SJSA1 (cell line): ENCODE data around the gene ZNF267. TPM values are rescaled to one million over a fixed set of nuclear protein-coding genes. Genes with fewer than 3 reads are reported as not detected.
"Not testable (repeated sequence)": the region's sequence is repeated elsewhere in the genome, so short reads cannot be mapped to it uniquely, and the experiment has no call there.

ENCODE experiments used
- DNase-seq, 2 experiments: peaks; one replicate each; pipeline ENCODE4 v3.0.0-alpha.2; 2015 to 2020; ENCODE audit warnings: low spot score in 2 of 2, low read depth in 1 of 2
- H3K27ac ChIP-seq: fragments of 250-450 bp; sonication (Bioruptor Pico); 2 replicates; pipeline ENCODE4 v1.5.1; 2020; ENCODE audit warnings: mild to moderate bottlenecking, moderate library complexity
- H3K27me3 ChIP-seq: fragments of 250-450 bp; sonication (Bioruptor Pico); replicated peaks from 2 replicates; pipeline ENCODE4 v1.5.1; 2020; ENCODE audit warnings: mild to moderate bottlenecking, moderate library complexity
- H3K36me3 ChIP-seq: fragments of 250-450 bp; sonication (Bioruptor Pico); 2 replicates; pipeline ENCODE4 v1.5.1; 2020; ENCODE audit warnings: mild to moderate bottlenecking
- H3K4me1 ChIP-seq: fragments of 250-450 bp; sonication (Bioruptor Pico); replicated peaks from 2 replicates; pipeline ENCODE4 v1.6.1; 2021; ENCODE audit warnings: mild to moderate bottlenecking
- H3K4me3 ChIP-seq: fragments of 250-450 bp; sonication (Bioruptor Pico); 2 replicates; pipeline ENCODE4 v1.5.1; 2020; ENCODE audit warnings: mild to moderate bottlenecking
- H3K9me3 ChIP-seq: fragments of 250-450 bp; sonication (Bioruptor Pico); replicated peaks from 2 replicates; pipeline ENCODE4 v1.5.1; 2020; ENCODE audit warnings: mild to moderate bottlenecking
- total RNA-seq: library from RNA; depleted of rRNA; stranded (reverse); fragments of >200 nt; shearing (Covaris generic); gene quantifications from 2 replicates; pipeline ENCODE4 v1.2.3, GENCODE V29; 2014

The ZNF267 gene
- total RNA-seq, 1 experiment from 2014 or later = 21.8 TPM

DNA sequence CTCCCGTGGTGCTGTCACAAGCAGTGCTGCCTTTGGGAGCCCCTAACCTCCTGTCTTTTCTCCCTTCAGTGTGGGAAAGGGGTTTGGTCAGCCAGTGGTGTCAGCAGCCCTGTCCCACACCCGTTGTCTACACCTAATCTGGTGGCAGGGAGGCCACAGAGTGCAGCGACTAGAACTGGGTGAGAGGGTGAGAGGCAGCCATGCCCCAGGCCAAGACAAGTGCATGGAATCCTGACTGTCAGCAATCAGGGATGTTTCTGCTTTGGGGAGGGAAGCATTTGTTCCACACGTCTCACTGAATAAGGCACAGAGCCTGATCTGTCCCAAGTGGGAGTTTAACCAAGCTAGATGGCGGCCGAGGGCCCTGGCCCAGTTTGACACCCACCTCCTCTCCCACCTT lies 1.4 kb upstream of the ZNF267 start:
- no peaks in the 10 kb centered on the region; the same call in 1 of the 2 replicates for H3K9me3 ChIP-seq
- no peak for DNase-seq
- no peak overlapping the region for H3K27ac ChIP-seq
- H3K36me3 ChIP-seq = peaks cover 24% of the 10 kb centered on the region
- H3K4me1 ChIP-seq = peaks cover 34% of the 10 kb centered on the region
- no peaks in the 10 kb centered on the region for H3K27me3 ChIP-seq
- H3K4me3 ChIP-seq = no peak overlapping the region

- Histone ChIP-seq H3K4me1 (peaks cover 41% of the 10 kb centered on the region), H3K4me3 (peak overlapping the region; percentile 89), H3K27me3 (no peaks in the 10 kb centered on the region), H3K36me3 (peaks cover 41% of the 10 kb centered on the region), H3K9me3 (no peaks in the 10 kb centered on the region; the same call in 1 of the 2 replicates), H3K27ac (peak overlapping the region; percentile 91)
- peak in 1 of 2 experiments; percentile 36 for DNase-seq
Observed at GRCh38 chr16:31874366-31875111, 932 bp downstream of the ZNF267 start.

DNA sequence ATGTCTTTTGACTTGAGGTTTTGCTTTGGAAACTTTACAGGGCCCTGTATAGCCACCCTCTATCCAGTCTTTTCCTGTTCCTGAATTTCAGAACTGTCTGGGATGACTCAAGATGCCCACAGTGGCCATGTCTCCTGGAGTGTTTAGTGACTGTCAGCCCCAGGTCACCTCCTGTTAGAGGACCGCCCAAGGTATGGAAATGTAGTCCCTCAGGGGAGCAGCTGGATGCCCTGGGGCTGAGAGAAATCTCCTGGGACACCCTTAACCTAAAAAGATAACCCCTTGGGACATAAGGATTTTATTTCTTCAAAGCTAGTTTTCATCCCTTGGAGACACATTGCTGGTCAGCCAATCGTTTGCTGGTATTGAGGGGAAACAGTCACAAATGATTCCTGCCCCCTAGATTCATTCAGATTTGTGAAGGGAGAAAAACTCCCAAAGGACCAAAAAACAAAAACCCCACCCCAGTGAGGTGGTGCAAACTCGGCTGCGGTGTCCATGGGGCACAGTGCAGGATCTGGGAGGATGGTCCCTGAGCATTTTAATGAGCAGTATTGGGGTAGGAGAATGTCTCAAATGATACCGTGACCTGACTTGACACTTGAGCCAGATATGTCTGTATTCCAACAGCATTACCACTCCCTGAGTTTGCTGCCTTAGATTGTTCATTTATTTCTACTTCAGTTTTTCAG lies 1.7 kb downstream of the ZNF267 start:
- no peaks in the 10 kb centered on the region; the same call in none of the 2 replicates for H3K9me3 ChIP-seq
- peaks cover 40% of the 10 kb centered on the region for H3K4me1 ChIP-seq
- H3K27me3 ChIP-seq = no peaks in the 10 kb centered on the region
- no peak for DNase-seq
- H3K27ac ChIP-seq = peak overlapping the region; percentile 18
- H3K4me3 ChIP-seq = peak overlapping the region; percentile 89
- peaks cover 46% of the 10 kb centered on the region for H3K36me3 ChIP-seq

GRCh38 chr16:31875928-31876547 lies 2.4 kb downstream of the ZNF267 start:
- Histone ChIP-seq H3K4me1 (peaks cover 46% of the 10 kb centered on the region), H3K4me3 (no peak overlapping the region; the same call in 1 of the 2 replicates), H3K9me3 (no peaks in the 10 kb centered on the region; the same call in none of the 2 replicates), H3K27ac (no peak overlapping the region), H3K36me3 (peaks cover 54% of the 10 kb centered on the region), H3K27me3 (no peaks in the 10 kb centered on the region)
- DNase-seq = no peak

DNA sequence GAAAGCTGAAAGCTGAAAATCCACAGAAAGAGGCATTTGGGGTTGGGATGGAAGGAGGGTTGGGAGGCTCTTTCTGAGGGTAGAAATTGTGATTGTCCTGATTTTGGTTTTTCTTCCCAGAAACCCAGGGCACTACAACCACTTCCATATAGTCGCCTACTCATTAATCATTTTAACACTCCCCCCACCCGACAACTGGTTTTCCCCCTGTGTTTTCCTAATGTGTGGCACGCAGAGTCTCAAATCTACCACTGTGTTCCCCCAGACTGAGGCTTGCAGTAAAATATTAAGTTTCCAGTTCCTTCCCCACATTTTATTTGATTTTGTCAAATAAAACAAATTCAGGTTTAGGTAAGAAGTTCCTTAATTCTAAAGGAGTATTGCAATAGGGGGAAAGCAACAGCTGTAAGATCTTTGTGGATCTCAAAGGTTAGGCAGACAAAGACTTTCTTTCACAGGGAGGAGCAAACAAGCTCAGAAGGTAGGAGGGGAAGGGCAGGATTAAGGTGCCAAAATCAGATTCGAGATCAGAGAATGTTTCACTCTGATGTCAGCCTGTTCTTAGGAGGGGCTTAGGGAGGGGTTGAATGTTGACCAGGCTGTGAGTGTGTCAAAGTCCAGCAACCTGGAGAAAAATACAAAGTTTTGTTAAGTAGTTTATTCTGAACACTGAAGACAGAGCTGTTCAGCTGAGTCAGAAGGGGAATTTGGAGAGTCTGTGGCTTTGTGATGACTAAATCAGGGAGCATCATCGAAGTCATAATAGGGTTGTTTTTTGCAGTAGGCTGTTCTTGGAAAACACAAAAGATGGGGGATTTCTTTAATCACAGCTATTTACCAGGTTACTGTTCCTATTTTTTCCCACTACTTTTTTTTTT lies 3.6 kb downstream of the ZNF267 start:
- Histone ChIP-seq H3K9me3 (no peaks in the 10 kb centered on the region; the same call in none of the 2 replicates), H3K4me1 (peaks cover 46% of the 10 kb centered on the region), H3K4me3 (no peak overlapping the region), H3K36me3 (peaks cover 64% of the 10 kb centered on the region), H3K27me3 (no peaks in the 10 kb centered on the region), H3K27ac (peak overlapping the region; percentile 79)
- DNase-seq = peak; percentile 67 to 81

DNA sequence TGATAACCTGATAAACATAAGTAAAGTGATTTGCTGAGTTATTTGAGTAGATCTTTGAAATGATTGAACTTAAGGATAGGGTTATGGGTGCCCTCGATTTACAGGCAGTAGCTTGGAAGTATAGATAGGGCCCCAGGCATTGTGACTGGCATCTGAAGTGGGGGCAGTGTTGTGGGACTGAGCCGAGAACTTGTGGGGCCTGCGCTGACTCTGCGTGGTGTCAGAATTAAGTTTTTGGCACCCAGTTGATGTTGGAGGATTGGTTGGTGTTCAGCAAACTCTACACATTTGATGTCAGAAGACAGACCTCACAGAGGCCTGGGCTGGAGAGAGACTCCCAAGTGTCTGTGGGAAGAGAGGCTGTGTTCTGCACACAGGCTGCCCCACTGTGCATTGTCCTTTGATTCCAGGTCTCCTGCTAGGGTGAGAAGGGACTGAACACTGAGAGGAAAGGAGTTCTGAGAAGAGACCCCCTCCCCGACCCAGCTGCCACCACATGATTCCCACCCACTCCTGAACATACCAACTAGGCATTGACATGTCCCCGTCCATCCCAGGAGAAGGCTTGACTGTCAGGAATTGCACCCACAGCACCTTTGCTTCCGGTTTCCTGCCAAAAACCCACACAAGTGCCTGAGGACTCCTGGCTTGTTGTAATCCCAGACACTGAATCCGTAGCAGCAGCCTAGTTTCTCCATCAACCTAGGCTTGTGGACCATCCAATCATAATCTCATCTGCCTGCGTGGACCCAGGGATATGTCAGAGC lies 4.5 kb downstream of the ZNF267 start:
- Histone ChIP-seq H3K27ac (peak overlapping the region; percentile 79), H3K4me1 (peaks cover 46% of the 10 kb centered on the region), H3K27me3 (no peaks in the 10 kb centered on the region), H3K4me3 (no peak overlapping the region), H3K36me3 (peaks cover 72% of the 10 kb centered on the region), H3K9me3 (no peaks in the 10 kb centered on the region; the same call in none of the 2 replicates)
- DNase-seq = no peak

GRCh38 chr16:31879937-31880321 lies 6.3 kb downstream of the ZNF267 start:
- H3K36me3 ChIP-seq = peaks cover 77% of the 10 kb centered on the region
- no peak overlapping the region for H3K4me3 ChIP-seq
- no peak for DNase-seq
- H3K4me1 ChIP-seq = peaks cover 45% of the 10 kb centered on the region
- H3K9me3 ChIP-seq = no peaks in the 10 kb centered on the region; the same call in 1 of the 2 replicates
- H3K27ac ChIP-seq = peak overlapping the region; percentile 45
- no peaks in the 10 kb centered on the region for H3K27me3 ChIP-seq

DNA sequence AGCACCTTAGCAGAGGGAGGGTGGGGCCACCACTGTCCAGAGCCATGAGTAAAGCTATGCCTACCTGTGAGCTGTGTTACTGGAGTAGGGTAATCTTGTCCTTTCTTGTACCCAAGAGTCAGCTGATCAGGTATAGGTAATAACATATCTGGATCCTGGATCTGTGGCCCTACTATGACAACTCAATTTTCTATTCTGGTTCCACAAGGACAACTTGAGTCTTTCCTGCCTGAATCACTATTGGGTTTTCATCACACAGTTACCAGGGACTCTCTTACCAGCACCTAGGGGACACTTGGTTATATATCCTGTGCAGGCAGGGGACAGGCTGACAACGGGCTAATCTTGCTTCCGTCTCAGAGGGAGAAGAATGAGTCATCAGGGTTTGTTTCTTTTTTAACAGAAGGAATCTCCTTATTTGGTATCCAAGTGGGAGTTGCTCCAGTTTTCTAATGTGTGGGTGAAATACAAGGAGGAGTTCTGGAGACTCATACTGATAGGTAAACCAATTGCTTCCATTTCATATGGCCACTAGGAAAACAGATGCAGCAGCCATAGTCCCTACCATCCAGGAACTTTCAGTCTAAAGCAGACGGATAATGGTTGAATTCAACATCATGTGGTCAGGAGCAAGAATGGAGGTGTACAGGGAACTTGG lies 6.8 kb downstream of the ZNF267 start:
- no peaks in the 10 kb centered on the region for H3K27me3 ChIP-seq
- peak overlapping the region; percentile 45 for H3K27ac ChIP-seq
- H3K4me1 ChIP-seq = peaks cover 40% of the 10 kb centered on the region
- no peak overlapping the region for H3K4me3 ChIP-seq
- DNase-seq = peak in 1 of 2 experiments; percentile 55
- no peaks in the 10 kb centered on the region; the same call in 1 of the 2 replicates for H3K9me3 ChIP-seq
- peaks cover 78% of the 10 kb centered on the region for H3K36me3 ChIP-seq

GRCh38 chr16:31886227-31886626 lies 12.6 kb downstream of the ZNF267 start:
- H3K9me3 ChIP-seq = peaks cover 5% of the 10 kb centered on the region; the same call in 1 of the 2 replicates
- H3K27me3 ChIP-seq = no peaks in the 10 kb centered on the region
- no peaks in the 10 kb centered on the region for H3K4me1 ChIP-seq
- H3K36me3 ChIP-seq = peaks cover 88% of the 10 kb centered on the region
- H3K27ac ChIP-seq = no peak overlapping the region
- no peak overlapping the region for H3K4me3 ChIP-seq
- no peak for DNase-seq

DNA sequence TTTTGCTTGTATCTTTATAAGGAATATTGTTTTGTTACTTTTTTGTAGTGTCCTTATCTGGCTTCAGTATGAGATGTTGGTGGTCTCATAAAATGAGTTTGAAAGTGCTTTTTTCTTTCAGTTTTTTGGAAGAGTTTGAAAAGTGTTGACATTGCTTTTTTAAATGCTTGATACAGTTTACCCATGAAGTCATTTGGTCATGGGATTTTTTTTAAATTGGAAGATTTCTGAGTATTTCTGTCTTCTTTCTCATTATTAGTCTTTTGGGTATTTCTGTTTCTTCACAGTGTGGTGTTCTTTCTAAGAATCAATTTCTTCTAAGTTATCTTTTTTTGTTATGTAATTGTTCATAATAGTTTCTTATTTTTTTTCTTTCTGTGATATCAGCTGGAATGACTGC lies 15.1 kb downstream of the ZNF267 start:
- Histone ChIP-seq H3K4me3 (no peak overlapping the region), H3K27me3 (no peaks in the 10 kb centered on the region), H3K4me1 (no peaks in the 10 kb centered on the region), H3K27ac (no peak overlapping the region), H3K9me3 (peaks cover 5% of the 10 kb centered on the region; the same call in 1 of the 2 replicates), H3K36me3 (peaks cover 95% of the 10 kb centered on the region)
- no peak for DNase-seq

- H3K9me3 ChIP-seq, H3K27me3 ChIP-seq, DNase-seq, H3K4me3 ChIP-seq, H3K27ac ChIP-seq, H3K4me1 ChIP-seq: not testable (repeated sequence)
- H3K36me3 ChIP-seq = peaks cover 95% of the 10 kb centered on the region
Observed at GRCh38 chr16:31892111-31892510, 18.5 kb downstream of the ZNF267 start.

GRCh38 chr16:31893824-31894223 lies 20.2 kb downstream of the ZNF267 start:
- Histone ChIP-seq H3K9me3 (peaks cover 7% of the 10 kb centered on the region), H3K27me3 (no peaks in the 10 kb centered on the region), H3K4me3 (no peak overlapping the region), H3K36me3 (peaks cover 97% of the 10 kb centered on the region), H3K27ac (no peak overlapping the region), H3K4me1 (no peaks in the 10 kb centered on the region)
- no peak for DNase-seq
